Kidney tubule cell (primary cell): ENCODE data around the gene PRDX2.
"Not testable (repeated sequence)": the region's sequence is repeated elsewhere in the genome, so short reads cannot be mapped to it uniquely, and the experiment has no call there.

Experiments
- DNase-seq: peaks from one replicate; pipeline ENCODE4 v3.0.0-alpha.2; 2018; ENCODE audit warnings: low spot score

The PRDX2 gene

DNA sequence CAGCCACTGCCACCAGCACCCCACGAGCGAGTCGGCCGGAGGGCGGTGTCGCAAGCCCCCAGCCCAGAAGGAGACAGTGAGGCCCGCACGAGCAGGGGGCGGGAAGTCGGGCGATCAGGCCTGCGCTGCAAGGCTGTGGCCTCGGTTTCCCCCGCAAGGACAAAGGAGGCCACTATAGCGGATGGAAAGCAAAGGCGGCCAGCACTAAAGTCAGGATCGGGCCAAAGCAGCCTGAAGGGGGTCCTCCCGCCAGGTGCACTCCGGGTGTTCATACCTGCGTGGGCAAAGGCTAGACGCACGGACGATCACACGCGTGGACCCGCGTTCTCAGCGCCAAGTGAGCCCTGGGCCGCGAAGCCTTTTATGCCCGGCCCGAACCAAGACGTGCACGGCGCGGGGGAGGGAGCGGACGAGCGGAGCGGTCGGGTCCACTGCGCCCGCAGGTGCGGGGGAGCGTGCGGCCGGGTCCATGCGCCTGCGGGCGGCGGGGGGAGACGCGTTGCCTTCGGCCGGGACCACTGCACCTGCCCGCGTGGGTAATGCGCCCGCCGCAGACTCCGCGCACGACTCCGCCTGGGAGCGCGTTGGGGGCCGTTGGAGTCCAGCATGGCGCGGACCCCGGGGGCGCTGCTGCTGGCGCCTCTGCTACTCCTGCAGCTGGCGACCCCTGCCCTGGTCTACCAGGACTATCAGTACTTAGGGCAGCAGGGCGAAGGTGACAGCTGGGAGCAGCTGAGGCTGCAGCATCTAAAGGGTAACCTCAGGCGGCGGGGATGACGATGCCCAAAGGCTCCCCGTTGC, at the start of gene PRDX2, which contains the start of gene THSD8:
TSS of gene PRDX2 (minus strand) at position 335 of the 801 bp plus-strand sequence. CDS start 539 bp downstream, outside the sequence.
TSS of gene THSD8 (plus strand) at position 604 of the 801 bp plus-strand sequence. CDS start at position 607, 3 bp downstream.
- peak; percentile 75 for DNase-seq

GRCh38 chr19:12847159-12848139, 45.8 kb upstream of the PRDX2 start:
- DNase-seq: peak; percentile 88

GRCh38 chr19:12846613-12847012, 45.0 kb upstream of the PRDX2 start:
- DNase-seq: not testable (repeated sequence)

DNA sequence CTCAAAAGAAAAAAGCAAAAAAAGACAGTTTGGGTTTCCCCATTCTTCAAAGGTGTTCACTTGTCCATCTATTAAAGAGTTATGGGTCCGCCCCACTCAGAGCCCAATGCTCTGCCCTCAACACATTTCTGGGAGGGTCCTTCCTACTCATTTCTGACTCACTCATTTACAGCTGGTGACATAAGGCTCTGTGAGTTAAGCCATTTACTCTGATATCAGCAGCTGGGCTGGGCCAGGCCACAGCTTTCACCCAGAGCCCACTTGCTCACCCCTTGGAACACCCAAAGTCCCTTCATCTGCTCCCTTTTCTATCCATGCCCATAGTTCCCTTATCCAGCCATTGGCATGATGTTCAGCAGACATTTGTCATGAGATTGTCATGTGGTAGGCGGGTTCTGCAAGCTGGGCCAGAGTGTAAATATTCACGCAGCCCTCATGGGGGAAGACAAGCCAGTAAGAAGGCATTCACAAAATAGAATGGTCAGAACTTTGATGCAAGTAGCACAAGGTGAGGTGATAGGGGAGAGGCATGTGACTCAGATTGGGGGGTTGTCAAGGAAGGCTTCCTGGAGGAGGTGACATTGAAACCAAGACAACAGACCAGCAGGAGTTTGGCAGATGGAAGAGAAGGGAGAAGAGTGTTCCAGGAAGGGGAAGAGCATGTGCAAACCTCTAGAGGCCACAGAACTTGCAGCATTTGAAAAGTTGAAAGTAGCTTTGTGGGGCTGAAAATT, 42.6 kb upstream of the PRDX2 start:
- DNase-seq: no peak

DNA sequence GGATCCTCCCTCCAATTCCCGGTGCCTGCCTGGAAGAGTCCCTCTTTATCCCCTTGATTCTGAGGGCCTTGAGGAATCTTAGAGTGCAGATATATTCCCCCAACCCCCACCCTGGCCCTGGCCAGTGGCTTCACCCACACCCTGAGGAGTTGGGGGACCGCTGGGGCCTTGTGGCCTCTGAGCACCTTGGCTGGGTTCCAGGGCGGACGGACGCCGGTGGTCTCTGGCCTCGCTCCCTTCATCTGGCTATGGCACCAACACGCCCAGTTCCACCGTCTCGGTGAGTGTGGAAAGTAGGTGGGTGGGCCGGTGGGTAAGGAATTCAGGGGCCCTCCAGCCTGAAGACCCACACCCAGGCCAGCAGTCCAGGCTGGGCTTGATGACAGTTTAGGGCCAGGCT, 41.7 kb upstream of the PRDX2 start:
- no peak for DNase-seq

- no peak for DNase-seq
Observed at GRCh38 chr19:12842511-12842910, 40.9 kb upstream of the PRDX2 start.

- DNase-seq: peak; percentile 20
Observed at GRCh38 chr19:12841094-12841493, 39.5 kb upstream of the PRDX2 start.

DNA sequence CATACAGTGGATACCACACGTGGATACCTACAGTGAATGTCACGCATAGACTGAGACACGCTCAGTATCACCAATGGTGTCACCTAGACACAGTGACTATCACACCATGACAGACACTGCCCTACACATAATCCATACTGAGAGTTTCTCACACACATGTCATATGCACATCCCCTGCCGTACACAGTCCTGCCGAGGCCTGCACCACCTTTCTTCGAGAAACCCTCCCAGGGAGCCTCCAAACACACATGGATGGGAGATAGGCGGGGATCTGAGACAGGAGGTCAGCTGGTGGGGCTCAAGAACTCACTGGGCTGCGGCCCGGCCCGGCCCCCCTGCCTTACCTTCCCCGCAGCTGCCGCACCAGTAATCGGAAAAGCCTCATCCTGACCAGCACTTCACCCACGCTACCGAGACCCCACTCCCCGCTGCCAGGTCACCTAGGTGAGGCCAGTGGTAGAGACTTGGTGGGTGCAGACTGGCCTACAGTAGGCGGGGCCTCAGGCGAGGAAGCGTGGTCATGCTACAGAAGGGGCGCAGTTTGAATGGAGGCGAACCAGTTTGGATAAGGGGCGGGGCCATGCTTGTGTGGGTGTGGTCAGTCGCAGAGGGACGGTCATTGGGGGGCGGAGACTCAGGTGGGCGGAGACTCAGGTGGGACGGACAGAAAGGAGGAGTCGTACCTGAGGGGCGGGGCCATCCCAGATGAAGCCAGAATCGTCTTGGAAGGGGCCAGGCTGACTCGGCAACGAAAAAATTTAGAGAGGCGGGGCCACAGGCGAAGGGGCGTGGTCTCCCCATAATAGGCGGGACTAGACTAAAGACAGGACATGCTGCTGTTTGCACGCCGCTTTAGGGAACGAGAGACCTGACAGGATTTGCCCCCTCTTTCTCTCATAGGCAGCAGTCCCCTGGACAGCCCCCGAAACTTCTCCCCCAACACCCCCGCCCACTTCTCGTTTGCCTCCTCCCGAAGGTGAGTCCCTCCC, 38.8 kb upstream of the PRDX2 start:
- peak; percentile 85 for DNase-seq

- DNase-seq: no peak
Observed at GRCh38 chr19:12838886-12839756, 37.5 kb upstream of the PRDX2 start.

GRCh38 chr19:12838182-12838885, 36.7 kb upstream of the PRDX2 start, which contains the start of gene MAST1:
Gene MAST1 (plus strand): TSS chr19:12838515. CDS start chr19:12838573, 58 bp downstream.
- DNase-seq: peak; percentile 45

- DNase-seq: peak; percentile 58
Observed at GRCh38 chr19:12837225-12837624, 35.6 kb upstream of the PRDX2 start.

DNA sequence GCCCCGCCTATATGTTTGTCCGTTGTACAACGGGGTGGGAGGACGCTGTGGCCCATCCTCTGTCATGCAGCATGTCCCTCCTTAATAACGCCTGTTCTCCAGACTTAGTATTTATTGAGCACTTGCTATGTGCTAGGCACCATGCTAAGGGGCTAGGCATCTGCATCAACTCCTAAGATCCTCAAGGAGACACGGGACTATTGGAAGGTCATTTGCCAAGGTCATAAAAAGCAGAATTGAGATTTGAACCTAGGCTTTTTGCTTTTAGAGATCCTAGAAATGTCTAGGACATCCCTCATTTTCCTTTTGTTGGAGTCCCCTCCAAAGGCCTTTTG, 34.9 kb upstream of the PRDX2 start:
- no peak for DNase-seq

GRCh38 chr19:12834976-12835757, 33.6 kb upstream of the PRDX2 start:
- DNase-seq: no peak

- DNase-seq: no peak
Observed at GRCh38 chr19:12834566-12834943, 33.0 kb upstream of the PRDX2 start, which contains the start of gene RTBDN. Gene RTBDN (minus strand): TSS chr19:12834579. CDS start chr19:12829979, 4,600 bp downstream.

GRCh38 chr19:12833738-12834565, 32.4 kb upstream of the PRDX2 start:
- peak; percentile 22 for DNase-seq

- no peak for DNase-seq
Observed at GRCh38 chr19:12833418-12833737, 31.8 kb upstream of the PRDX2 start.

- DNase-seq: no peak
Observed at GRCh38 chr19:12828494-12828893, 26.9 kb upstream of the PRDX2 start.
